ENCODE results near the gene SMIM36.

The SMIM36 gene

DNA sequence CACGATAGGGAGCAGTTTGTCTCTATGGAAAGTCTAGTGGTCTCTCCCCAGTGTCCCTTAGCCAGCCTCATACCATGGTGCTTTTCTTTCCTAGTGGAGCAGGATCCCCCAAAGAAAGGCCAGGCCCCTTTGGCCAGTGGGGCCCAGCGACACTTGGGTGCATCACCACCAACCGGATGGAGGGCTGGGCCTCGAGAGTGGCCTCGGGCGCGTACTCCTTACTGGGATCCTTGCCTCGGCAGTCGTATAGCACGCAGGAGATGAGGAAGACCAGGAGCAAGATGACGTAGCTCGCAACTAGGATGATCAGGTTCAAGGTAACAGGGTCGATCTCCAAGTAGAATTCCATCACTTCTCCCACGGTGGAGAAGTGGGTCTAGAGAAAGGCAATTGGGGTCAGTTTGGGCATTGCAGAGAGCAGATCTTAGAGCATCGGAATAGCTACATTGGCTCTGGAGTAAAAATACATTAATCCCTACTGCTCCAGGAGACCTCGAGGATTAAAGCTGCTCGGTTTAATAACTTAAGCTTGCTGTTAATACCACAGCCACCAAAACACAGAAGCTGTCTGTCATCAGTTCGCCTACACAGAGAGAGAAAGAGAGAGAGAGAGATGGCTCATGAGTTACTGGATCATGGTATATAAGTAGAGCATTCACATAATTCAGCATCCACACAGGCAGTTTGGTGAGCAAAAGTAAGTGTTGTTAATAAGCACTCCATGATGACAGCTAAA, at the start of gene SMIM36:
TSS of gene SMIM36 (minus strand) at position 467 of the 736 bp plus-strand sequence.
- no peak within 1 kb of the TSS for H3K4me3 ChIP-seq (ENCODE audit: low read depth, low read length)
- TF ChIP-seq CTCF (IDR thresholded peaks at IDR 0.05; ENCODE audit: insufficient read depth, low read depth, low read length, missing control alignments), result no peak
- DNase-seq (ENCODE audit: low read depth), result no peak

- H3K4me3 ChIP-seq (ENCODE audit: low read depth, low read length), result no peak overlapping the region
- TF ChIP-seq CTCF (IDR thresholded peaks at IDR 0.05; ENCODE audit: insufficient read depth, low read depth, low read length, missing control alignments), result no peak
- no peak for DNase-seq (ENCODE audit: low read depth)
Observed at GRCh38 chr17:55555772-55556171, 44.5 kb upstream of the SMIM36 start.

GRCh38 chr17:55549140-55549539, 37.9 kb upstream of the SMIM36 start:
- no peak overlapping the region for H3K4me3 ChIP-seq (ENCODE audit: low read depth, low read length)
- DNase-seq (ENCODE audit: low read depth), result peak; percentile 53
- TF ChIP-seq CTCF (IDR thresholded peaks at IDR 0.05; ENCODE audit: insufficient read depth, low read depth, low read length, missing control alignments), result peak; percentile 51

GRCh38 chr17:55546991-55547664, 35.9 kb upstream of the SMIM36 start:
- no peak overlapping the region for H3K4me3 ChIP-seq (ENCODE audit: low read depth, low read length)
- TF ChIP-seq CTCF (IDR thresholded peaks at IDR 0.05; ENCODE audit: insufficient read depth, low read depth, low read length, missing control alignments), result no peak
- no peak for DNase-seq (ENCODE audit: low read depth)

DNA sequence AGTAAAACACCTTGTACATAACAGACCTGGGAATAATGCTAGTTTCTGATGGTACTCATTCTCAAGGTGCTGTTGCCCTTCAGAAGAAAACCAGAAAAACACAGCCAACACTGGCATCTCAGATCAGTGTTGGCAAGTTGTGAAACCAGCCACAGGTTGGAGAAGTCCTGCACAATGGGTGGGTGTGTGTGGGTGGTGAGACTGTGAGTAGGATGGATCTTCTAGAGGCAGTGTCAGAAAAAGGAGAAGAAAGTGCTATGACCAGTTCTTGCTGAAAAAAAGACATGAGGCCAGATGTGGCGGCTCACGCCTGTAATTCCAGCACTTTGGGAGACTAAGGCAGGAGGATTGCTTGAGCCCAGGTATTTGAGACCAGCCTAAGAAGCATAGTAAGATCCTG, 35.2 kb upstream of the SMIM36 start:
- no peak overlapping the region for H3K4me3 ChIP-seq (ENCODE audit: low read depth, low read length)
- TF ChIP-seq CTCF (IDR thresholded peaks at IDR 0.05; ENCODE audit: insufficient read depth, low read depth, low read length, missing control alignments), result no peak
- DNase-seq (ENCODE audit: low read depth), result no peak

- TF ChIP-seq CTCF (IDR thresholded peaks at IDR 0.05; ENCODE audit: insufficient read depth, low read depth, low read length, missing control alignments), result no peak
- H3K4me3 ChIP-seq (ENCODE audit: low read depth, low read length), result no peak overlapping the region
- no peak for DNase-seq (ENCODE audit: low read depth)
Observed at GRCh38 chr17:55545806-55546205, 34.6 kb upstream of the SMIM36 start.

Data from GM12865 (cell line).